ENCODE results near the gene RIMOC1.
A peak's percentile ranks its signal among the peaks of the same experiment; 100 is the strongest.

RIMOC1 gene, protein sequence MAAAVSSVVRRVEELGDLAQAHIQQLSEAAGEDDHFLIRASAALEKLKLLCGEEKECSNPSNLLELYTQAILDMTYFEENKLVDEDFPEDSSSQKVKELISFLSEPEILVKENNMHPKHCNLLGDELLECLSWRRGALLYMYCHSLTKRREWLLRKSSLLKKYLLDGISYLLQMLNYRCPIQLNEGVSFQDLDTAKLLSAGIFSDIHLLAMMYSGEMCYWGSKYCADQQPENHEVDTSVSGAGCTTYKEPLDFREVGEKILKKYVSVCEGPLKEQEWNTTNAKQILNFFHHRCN

DNA sequence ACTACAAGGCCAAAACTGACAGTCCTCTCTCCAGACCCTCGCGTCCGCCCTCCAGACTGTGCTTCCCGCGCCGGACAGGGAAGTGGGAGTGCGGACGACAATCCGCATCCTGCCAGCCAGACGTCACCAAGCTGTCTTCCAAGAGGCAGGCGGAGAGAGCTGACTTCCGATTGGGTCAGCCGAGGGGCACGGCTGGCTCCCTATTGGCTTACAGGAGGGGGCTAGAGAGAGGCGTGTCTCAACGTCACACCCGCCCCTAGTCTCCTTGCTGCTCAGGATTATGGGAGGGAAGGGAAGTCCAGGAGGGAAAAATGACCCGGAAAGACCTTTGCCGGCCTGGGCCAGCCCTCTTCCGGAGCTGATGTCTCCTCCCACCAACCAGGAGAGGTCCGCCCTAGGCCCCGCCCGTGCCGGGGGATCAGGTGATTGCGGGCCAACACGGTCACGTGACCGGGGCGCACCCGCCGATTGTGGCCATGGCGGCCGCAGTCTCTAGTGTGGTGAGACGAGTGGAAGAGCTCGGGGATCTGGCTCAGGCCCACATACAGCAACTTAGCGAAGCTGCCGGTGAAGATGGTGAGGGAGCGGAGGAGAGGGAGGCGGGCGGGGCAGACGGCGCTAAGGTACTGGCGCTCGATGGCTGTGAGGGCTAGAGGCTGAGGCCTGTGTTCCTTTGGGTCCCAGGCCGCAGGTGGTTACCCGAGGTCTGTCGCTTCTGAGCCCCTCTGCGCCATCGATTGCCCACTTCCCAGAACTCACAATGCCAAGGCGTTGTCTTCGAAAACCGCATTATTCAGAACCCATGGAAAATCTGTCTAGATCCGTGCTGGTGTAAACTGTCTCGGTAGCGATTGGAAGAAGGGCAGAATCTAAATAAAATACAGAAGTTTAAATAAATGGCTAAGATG, at the start of gene RIMOC1:
RIMOC1 (plus strand) TSS at position 453 of the 908 bp plus-strand sequence; CDS start at position 477, 24 bp downstream.
- Histone ChIP-seq H3K9me3 (no peaks in the 10 kb centered on the region), H3K27ac (peak within 1 kb of the TSS; percentile 89), H3K4me1 (peaks cover 37% of the 10 kb centered on the region), H3K36me3 (peaks cover 22% of the 10 kb centered on the region), H4K20me1 (peaks cover 19% of the 10 kb centered on the region; the same call in 1 of the 2 replicates), H3K27me3 (no peaks in the 10 kb centered on the region), H3K4me2 (peak within 1 kb of the TSS; percentile 87), H3K4me3 (peak within 1 kb of the TSS; percentile 81), H3K9ac (peak within 1 kb of the TSS; percentile 91)
- no peak for TF ChIP-seq Cebpa-rat (IDR thresholded peaks at IDR 0.05)

DNA sequence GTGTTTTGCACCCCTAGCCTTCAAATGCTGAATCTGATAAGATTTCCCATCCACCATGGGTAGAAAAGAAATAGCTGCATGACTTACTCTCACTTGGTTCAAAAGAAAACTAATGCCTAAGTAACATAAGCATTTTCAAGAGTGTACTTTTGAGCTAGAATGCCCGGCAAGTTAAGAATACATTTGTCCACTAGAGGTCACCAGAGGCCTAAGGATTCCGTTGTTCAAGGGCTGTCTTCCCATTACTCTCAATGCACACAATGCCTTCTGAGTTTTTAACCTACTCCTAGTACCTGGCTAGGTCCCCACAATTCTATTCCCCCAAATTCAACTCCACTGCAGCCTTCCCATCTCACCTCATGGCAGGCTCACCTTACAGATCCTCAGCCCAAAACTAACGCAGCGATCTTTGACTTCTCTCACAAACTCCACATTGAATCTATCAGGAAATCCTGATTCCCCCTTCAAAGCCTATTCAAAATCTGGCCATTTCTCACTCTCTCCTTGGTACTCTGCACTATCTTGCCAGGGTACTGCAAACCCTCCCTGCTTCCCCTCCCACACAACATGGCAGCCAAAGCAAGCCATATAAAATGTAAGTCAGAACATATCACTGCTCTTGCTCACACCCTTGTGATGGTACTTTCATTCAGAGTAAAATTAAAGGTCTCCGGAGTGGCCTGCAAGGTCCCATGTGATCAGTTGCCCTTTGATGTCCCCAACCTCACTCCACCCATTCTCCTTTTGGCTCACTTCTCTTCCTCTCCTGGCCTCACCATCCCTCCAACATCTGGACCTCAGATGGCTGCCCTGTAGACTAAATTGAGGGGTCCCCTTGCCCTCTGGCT, 47.3 kb upstream of the RIMOC1 start:
- peaks cover 79% of the 10 kb centered on the region for H3K36me3 ChIP-seq
- no peak for TF ChIP-seq Cebpa-rat (IDR thresholded peaks at IDR 0.05)
- H4K20me1 ChIP-seq = 0 out of 2 replicates have a peak, but pooled peaks cover 4% of the 10 kb centered on the region

DNA sequence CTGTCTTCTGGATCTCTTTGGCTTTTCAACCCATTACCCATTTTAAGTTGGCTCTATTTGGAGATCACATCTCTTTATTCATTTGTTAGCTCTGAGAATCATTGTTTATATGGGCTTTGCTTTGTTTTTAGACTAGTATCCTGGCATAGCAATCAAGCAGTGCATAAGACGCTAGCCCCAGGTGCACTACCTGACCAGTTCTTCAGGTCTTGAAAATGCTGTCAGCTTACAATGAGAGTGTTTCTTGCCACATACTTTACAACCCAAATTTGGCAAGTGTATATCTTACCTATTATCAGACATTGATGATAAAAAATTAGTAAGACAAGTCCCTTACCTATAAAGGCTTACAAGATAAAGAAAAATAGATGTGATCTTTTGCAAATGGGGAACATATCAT, 46.2 kb upstream of the RIMOC1 start:
- H3K9me3 ChIP-seq = no peaks in the 10 kb centered on the region
- no peak for TF ChIP-seq Cebpa-rat (IDR thresholded peaks at IDR 0.05)
- H3K27ac ChIP-seq = no peak overlapping the region
- no peaks in the 10 kb centered on the region for H3K4me1 ChIP-seq
- H3K36me3 ChIP-seq = peaks cover 72% of the 10 kb centered on the region
- H4K20me1 ChIP-seq = peaks cover 9% of the 10 kb centered on the region; the same call in 1 of the 2 replicates
- H3K4me2 ChIP-seq = no peak overlapping the region
- H3K9ac ChIP-seq = no peak overlapping the region
- H3K4me3 ChIP-seq = no peak overlapping the region
- H3K27me3 ChIP-seq = no peaks in the 10 kb centered on the region

More for the DNA sequence above, 47.3 kb upstream of the RIMOC1 start:
- no peaks in the 10 kb centered on the region for H3K9me3 ChIP-seq
- no peak overlapping the region for H3K4me2 ChIP-seq
- no peak overlapping the region; the same call in 1 of the 2 replicates for H3K9ac ChIP-seq
- no peak overlapping the region for H3K27ac ChIP-seq
- H3K4me1 ChIP-seq = no peaks in the 10 kb centered on the region
- no peaks in the 10 kb centered on the region for H3K27me3 ChIP-seq
- no peak overlapping the region for H3K4me3 ChIP-seq

DNA sequence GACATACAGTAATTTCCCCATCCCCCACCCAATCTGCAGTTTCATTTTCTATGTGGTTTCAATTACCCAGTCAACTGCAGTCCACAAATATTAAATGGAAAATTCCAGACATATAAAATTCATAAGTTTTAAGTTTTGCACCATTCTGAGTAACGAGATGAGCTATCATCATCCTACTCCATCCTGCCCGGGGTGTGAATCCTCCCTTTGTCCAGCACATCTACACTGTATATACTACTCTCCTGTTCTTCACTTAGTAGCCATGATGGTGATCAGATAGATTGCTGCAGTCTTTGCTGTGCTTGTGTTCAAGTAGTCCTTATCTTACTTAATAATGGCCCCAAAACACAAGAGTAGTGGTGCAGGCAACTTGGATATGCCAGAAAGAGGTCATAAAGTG, 45.3 kb upstream of the RIMOC1 start:
- peaks cover 65% of the 10 kb centered on the region for H3K36me3 ChIP-seq
- H4K20me1 ChIP-seq = peaks cover 18% of the 10 kb centered on the region
- H3K27me3 ChIP-seq = no peaks in the 10 kb centered on the region

DNA sequence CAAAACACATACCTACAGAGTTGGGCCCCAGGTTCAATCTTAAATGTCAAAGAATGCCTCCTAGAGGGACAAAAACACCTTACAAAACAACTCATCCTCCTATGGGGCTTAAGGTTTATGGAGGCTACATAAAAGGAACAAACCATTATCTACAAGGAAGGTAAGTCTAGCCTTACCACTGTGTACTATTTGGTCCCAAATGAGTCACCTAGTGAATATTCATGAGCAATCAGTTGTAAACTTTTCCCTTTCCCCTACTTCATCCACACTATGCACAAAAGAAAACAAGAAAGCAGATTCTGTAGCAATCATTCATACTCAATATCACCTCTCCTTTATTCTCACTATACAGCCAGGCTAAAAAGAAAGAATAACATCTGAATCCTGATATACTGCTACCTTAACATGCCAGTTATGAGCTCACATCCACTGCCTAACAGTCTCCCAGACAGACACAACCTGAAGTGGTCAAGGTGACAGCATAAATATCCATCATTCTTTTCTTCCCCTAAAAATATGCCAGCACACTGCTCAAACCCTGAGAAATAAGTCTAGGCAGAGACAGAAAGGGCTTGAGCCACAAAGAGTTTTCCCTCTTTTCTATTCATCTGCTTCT, 40.2 kb upstream of the RIMOC1 start:
- peaks cover 6% of the 10 kb centered on the region for H3K4me1 ChIP-seq
- H3K4me3 ChIP-seq = no peak overlapping the region
- TF ChIP-seq Cebpa-rat (IDR thresholded peaks at IDR 0.05) = no peak
- H3K27ac ChIP-seq = no peak overlapping the region
- no peak overlapping the region for H3K9ac ChIP-seq
- H3K36me3 ChIP-seq = peaks cover 47% of the 10 kb centered on the region
- H3K4me2 ChIP-seq = no peak overlapping the region
- H4K20me1 ChIP-seq = peaks cover 40% of the 10 kb centered on the region
- H3K27me3 ChIP-seq = no peaks in the 10 kb centered on the region
- H3K9me3 ChIP-seq = no peaks in the 10 kb centered on the region

More for the DNA sequence above, 45.3 kb upstream of the RIMOC1 start:
- no peak overlapping the region for H3K4me3 ChIP-seq
- H3K9ac ChIP-seq = no peak overlapping the region
- H3K9me3 ChIP-seq = no peaks in the 10 kb centered on the region
- no peak overlapping the region for H3K27ac ChIP-seq
- no peaks in the 10 kb centered on the region for H3K4me1 ChIP-seq
- no peak overlapping the region for H3K4me2 ChIP-seq
- TF ChIP-seq Cebpa-rat (IDR thresholded peaks at IDR 0.05) = no peak

DNA sequence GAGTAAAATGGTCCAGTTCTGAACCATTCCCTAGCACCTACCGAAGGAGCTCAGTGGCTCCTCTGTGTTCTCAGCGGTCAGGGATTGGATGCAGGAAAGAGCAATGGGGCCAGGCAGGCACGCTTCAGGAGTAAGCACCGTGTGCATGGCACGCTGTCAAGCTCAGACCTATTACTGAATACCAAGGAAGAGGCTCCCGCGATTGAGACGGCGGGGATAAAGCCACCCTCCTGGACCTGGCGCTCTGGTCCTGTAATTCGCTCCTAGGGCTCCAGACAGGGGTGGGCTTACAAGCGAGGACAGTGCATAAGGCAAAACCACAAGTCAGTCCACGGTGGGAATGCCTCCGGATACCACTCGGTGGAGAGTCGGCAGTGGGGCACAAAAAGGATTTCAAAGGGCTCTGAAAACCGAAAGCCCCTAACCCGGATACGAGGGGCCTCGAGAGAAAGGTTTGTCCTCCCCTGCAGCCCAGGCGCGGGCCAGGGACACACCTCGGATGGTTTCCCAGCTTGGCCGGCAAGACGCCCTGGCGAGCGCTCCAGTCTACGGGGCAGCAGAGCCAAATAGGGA, 34.9 kb upstream of the RIMOC1 start:
- peak overlapping the region; percentile 90 for H3K27ac ChIP-seq
- peaks cover 23% of the 10 kb centered on the region for H3K4me1 ChIP-seq

DNA sequence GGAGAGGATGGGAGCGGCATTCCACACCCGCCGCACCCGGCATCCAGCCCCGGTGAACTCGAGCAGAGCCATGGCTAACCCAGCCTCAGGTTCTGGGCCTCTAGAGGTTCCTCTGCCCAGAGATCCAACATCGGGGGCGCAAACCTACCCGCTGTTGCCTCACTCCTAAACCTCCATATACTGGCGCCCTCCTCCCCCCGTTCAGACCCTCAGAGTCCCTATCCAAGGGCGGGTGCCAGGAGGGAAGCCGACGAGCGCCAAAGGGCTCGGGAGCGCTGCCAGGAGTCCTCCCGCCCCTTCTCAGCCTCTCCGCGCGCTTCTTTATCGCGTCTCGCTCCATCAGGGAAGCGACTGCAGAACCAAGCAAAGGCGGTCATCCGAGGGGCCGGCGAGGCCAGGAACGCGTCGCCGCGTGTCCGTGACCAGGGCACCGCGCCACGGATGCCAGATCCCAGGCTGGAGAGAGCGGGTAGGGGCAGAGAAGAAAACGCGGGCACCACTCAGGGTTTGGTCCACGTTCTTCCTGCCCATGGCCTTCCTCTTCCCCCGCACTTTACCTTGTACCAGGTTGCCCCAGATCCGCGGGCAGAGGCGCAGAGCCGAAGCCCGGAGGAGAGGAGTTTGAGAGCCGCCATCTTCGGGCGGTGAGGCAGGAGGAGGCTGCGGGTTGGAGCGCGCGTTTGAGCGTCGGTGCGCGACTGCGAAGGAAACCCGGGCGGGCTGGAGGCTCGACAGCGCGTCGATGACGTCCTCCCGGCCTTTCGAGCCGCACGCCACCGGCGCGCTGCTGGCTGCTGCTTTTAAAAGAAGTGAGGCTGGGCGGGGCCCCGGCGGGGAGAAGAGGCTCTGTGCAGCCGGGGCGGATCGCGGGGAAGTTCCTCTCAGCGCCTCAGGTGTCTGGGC, 34.2 kb upstream of the RIMOC1 start, which contains the start of gene OXCT1:
OXCT1 (minus strand) TSS at position 702 of the 903 bp plus-strand sequence; CDS start at position 635, 67 bp downstream.
- Histone ChIP-seq H3K9ac (peak within 1 kb of the TSS; percentile 88), H3K4me3 (peak within 1 kb of the TSS; percentile 89), H3K9me3 (no peaks in the 10 kb centered on the region), H3K27me3 (no peaks in the 10 kb centered on the region), H4K20me1 (peaks cover 12% of the 10 kb centered on the region), H3K36me3 (peaks cover 12% of the 10 kb centered on the region; the same call in 1 of the 2 replicates), H3K4me1 (peaks cover 23% of the 10 kb centered on the region), H3K27ac (peak within 1 kb of the TSS; percentile 90), H3K4me2 (peak within 1 kb of the TSS; percentile 90)
- no peak for TF ChIP-seq Cebpa-rat (IDR thresholded peaks at IDR 0.05)

More for the DNA sequence above, 34.9 kb upstream of the RIMOC1 start:
- peak overlapping the region; percentile 88 for H3K9ac ChIP-seq
- H3K4me3 ChIP-seq = peak overlapping the region; percentile 89
- H3K36me3 ChIP-seq = peaks cover 12% of the 10 kb centered on the region; the same call in 1 of the 2 replicates
- H3K4me2 ChIP-seq = peak overlapping the region; percentile 90
- peaks cover 19% of the 10 kb centered on the region for H4K20me1 ChIP-seq
- no peak for TF ChIP-seq Cebpa-rat (IDR thresholded peaks at IDR 0.05)
- H3K9me3 ChIP-seq = no peaks in the 10 kb centered on the region
- H3K27me3 ChIP-seq = no peaks in the 10 kb centered on the region

DNA sequence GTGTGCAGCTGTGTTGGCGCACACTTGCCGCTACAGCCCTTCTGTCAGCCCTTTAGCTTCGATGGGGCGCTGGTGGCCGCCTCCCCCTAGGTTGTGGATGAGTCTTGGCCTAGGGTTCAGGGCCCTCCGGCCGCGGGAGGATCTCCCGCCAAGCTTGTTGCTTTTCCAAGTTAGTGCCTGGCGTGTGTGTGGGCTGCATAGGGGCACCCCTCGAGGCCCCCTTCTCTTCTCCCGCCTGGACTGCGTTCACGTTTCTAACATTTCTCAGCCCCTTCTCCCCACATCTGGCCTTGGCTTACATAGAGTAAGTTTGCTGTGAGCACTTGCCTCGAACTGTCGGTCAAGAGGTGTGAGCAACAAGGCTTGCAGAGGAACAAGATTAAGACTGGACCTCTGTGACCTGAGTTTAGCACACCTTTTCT, 33.5 kb upstream of the RIMOC1 start:
- Histone ChIP-seq H4K20me1 (peaks cover 10% of the 10 kb centered on the region; the same call in 1 of the 2 replicates), H3K36me3 (peaks cover 12% of the 10 kb centered on the region; the same call in 1 of the 2 replicates), H3K9me3 (no peaks in the 10 kb centered on the region), H3K4me2 (peak overlapping the region; percentile 90), H3K4me1 (peaks cover 23% of the 10 kb centered on the region), H3K4me3 (peak overlapping the region; percentile 89), H3K9ac (peak overlapping the region; percentile 88), H3K27ac (peak overlapping the region; percentile 90), H3K27me3 (no peaks in the 10 kb centered on the region)
- TF ChIP-seq Cebpa-rat (IDR thresholded peaks at IDR 0.05) = no peak
